Neuronal stem cell (in vitro differentiated cells): ENCODE data around the gene ADAM19.
A peak's percentile ranks its signal among the peaks of the same experiment; 100 is the strongest.

Experiments
- DNase-seq: peaks from one replicate; pipeline ENCODE4 v3.0.0-alpha.2; 2013; ENCODE audit warnings: low spot score
- H2AFZ ChIP-seq: one replicate; pipeline ENCODE4 v1.6.1; 2013; ENCODE audit warnings: mild to moderate bottlenecking, low read length, inconsistent platforms
- H2AK5ac ChIP-seq: 2 replicates; pipeline ENCODE4 v1.6.1; 2013; ENCODE audit warnings: low read depth, mild to moderate bottlenecking, inconsistent platforms, low read length, moderate library complexity, mixed read lengths
- H2BK120ac ChIP-seq: 2 replicates; pipeline ENCODE4 v1.6.1; 2013; ENCODE audit warnings: low read depth, mild to moderate bottlenecking, inconsistent platforms, low read length, moderate library complexity, mixed read lengths
- H2BK12ac ChIP-seq: one replicate; pipeline ENCODE4 v1.6.1; 2013; ENCODE audit warnings: low read length, inconsistent platforms
- H2BK15ac ChIP-seq: 2 replicates; pipeline ENCODE4 v1.6.1; 2013; ENCODE audit warnings: mild to moderate bottlenecking, low read length, inconsistent platforms, mixed read lengths
- H2BK5ac ChIP-seq: one replicate; pipeline ENCODE4 v1.6.1; 2013; ENCODE audit warnings: inconsistent platforms, mild to moderate bottlenecking, low read length, moderate library complexity
- H3K14ac ChIP-seq: one replicate; pipeline ENCODE4 v1.6.1; 2013; ENCODE audit warnings: low read length, inconsistent platforms
- H3K18ac ChIP-seq: 2 replicates; pipeline ENCODE4 v1.6.1; 2013; ENCODE audit warnings: low read length, inconsistent platforms
- H3K23ac ChIP-seq: 2 replicates; pipeline ENCODE4 v1.6.1; 2013; ENCODE audit warnings: low read depth, mild to moderate bottlenecking, mixed read lengths, low read length, inconsistent platforms; ENCODE audit not compliant: poor library complexity
- H3K27ac ChIP-seq: replicated peaks from 3 replicates; pipeline ENCODE4 v1.5.1; 2013; ENCODE audit warnings: low read length, inconsistent platforms
- H3K27me3 ChIP-seq, 3 experiments: 2 replicates each; pipeline ENCODE4 v1.6.1; 2013; ENCODE audit warnings: low read length in 3 of 3, mild to moderate bottlenecking in 2 of 3, inconsistent platforms in 1 of 3, low read depth in 1 of 3, mixed read lengths in 1 of 3, moderate library complexity in 1 of 3; ENCODE audit not compliant: control insufficient read depth in 3 of 3, insufficient read depth in 3 of 3
- H3K36me3 ChIP-seq, 2 donors: replicated peaks in 1 of 2; 2 replicates each; pipeline ENCODE4 v1.6.1; 2013; ENCODE audit warnings: low read length in 2 of 2; ENCODE audit not compliant: control insufficient read depth in 2 of 2, insufficient read depth in 2 of 2
- H3K4ac ChIP-seq: 2 replicates; pipeline ENCODE4 v1.6.1; 2013; ENCODE audit warnings: inconsistent platforms, mild to moderate bottlenecking, low read length, moderate library complexity
- H3K4me1 ChIP-seq, 2 donors: 1 replicate in 1 of 2; 2 replicates in 1 of 2; pipeline ENCODE4 v1.6.1; 2013; ENCODE audit warnings: low read length in 2 of 2, low read depth in 1 of 2; ENCODE audit not compliant: control insufficient read depth in 2 of 2, insufficient read depth in 1 of 2
- H3K4me2 ChIP-seq: one replicate; pipeline ENCODE4 v1.6.1; 2013; ENCODE audit warnings: mild to moderate bottlenecking, low read length, inconsistent platforms; ENCODE audit not compliant: insufficient read depth, poor library complexity, severe bottlenecking
- H3K4me3 ChIP-seq, 2 donors: 2 replicates each; pipeline ENCODE4 v1.5.1; 2013; ENCODE audit warnings: low read length in 2 of 2, mild to moderate bottlenecking in 2 of 2, inconsistent platforms in 1 of 2, moderate library complexity in 1 of 2
- H3K79me1 ChIP-seq: one replicate; pipeline ENCODE4 v1.6.1; 2013; ENCODE audit warnings: low read depth, mild to moderate bottlenecking, inconsistent platforms, low read length, moderate library complexity
- H3K9ac ChIP-seq: one replicate; pipeline ENCODE4 v1.6.1; 2013; ENCODE audit warnings: mild to moderate bottlenecking, low read depth, low read length, inconsistent platforms; ENCODE audit not compliant: poor library complexity
- H3K9me3 ChIP-seq, 2 donors: replicated peaks in 1 of 2; 2 replicates each; pipeline versions ENCODE3 to v1.6.1; 2013; ENCODE audit warnings: low read length in 2 of 2, mild to moderate bottlenecking in 2 of 2, inconsistent platforms in 1 of 2, low read depth in 1 of 2, mixed read lengths in 1 of 2, moderate library complexity in 1 of 2; ENCODE audit not compliant: control insufficient read depth in 2 of 2, insufficient read depth in 1 of 2
- H4K8ac ChIP-seq: one replicate; pipeline ENCODE4 v1.6.1; 2013; ENCODE audit warnings: low read depth, mild to moderate bottlenecking, inconsistent platforms, low read length, moderate library complexity
- H4K91ac ChIP-seq: one replicate; pipeline ENCODE4 v1.6.1; 2013; ENCODE audit warnings: low read length, low read depth, mild to moderate bottlenecking, inconsistent platforms; ENCODE audit not compliant: poor library complexity
- WGBS, 2 donors: extraction: QIAGEN DNeasy Blood & Tissue Kit; methylation state at CpG; one replicate each; pipeline ENCODE4 v1.1.7; 2013; ENCODE audit warnings: missing lambda C conversion rate in 2 of 2, mixed read lengths in 1 of 2; ENCODE audit not compliant: insufficient read length in 2 of 2, insufficient replicate concordance in 1 of 2; ENCODE audit errors: extremely low coverage in 2 of 2; 5-methylcytosine and 5-hydroxymethylcytosine counted together

The ADAM19 gene

GRCh38 chr5:157610990-157611389 is 35.4 kb upstream of the ADAM19 start:
- H3K4me1 ChIP-seq, result peaks cover 5 to 7% of the 10 kb centered on the region in 2 donors
- no peak for DNase-seq

GRCh38 chr5:157608972-157609565 is 33.5 kb upstream of the ADAM19 start:
- no peak overlapping the region for H2AFZ ChIP-seq

More at GRCh38 chr5:157610990-157611389, 35.4 kb upstream of the ADAM19 start:
- Histone ChIP-seq H3K4me3 (no peak overlapping the region), H3K27ac (no peak overlapping the region), H2BK12ac (no peak overlapping the region), H3K23ac (no peak overlapping the region), H2BK5ac (no peak overlapping the region), H3K18ac (no peak overlapping the region), H2BK15ac (no peak overlapping the region), H3K14ac (no peak overlapping the region), H3K79me1 (no peaks in the 10 kb centered on the region), H2AK5ac (no peak overlapping the region), H3K27me3 (peaks cover 0 to 7% (median 0%) of the 10 kb centered on the region in 3 experiments), H4K91ac (no peak overlapping the region), H2BK120ac (no peak overlapping the region), H4K8ac (no peak overlapping the region), H3K4me2 (no peak overlapping the region), H2AFZ (peak overlapping the region; percentile 15), H3K4ac (no peak overlapping the region), H3K9ac (no peak overlapping the region), H3K36me3 (no peaks in the 10 kb centered on the region), H3K9me3 (peaks cover 0 to 3% of the 10 kb centered on the region in 2 donors)
- WGBS, 2 donors, result no CpG with 5 or more reads among the region's 5 CpGs

GRCh38 chr5:157607371-157608161 is 32.0 kb upstream of the ADAM19 start:
- Histone ChIP-seq H3K4me2 (no peak overlapping the region), H3K27ac (no peak overlapping the region), H2BK15ac (no peak overlapping the region), H2BK12ac (no peak overlapping the region), H3K36me3 (no peaks in the 10 kb centered on the region), H4K8ac (no peak overlapping the region), H2BK5ac (no peak overlapping the region), H3K14ac (no peak overlapping the region), H3K18ac (no peak overlapping the region), H2AFZ (no peak overlapping the region), H3K23ac (no peak overlapping the region), H2AK5ac (no peak overlapping the region), H2BK120ac (no peak overlapping the region), H3K4me1 (peaks cover 5 to 6% of the 10 kb centered on the region in 2 donors), H3K9me3 (peaks cover 0 to 3% of the 10 kb centered on the region in 2 donors), H3K79me1 (no peaks in the 10 kb centered on the region), H3K4ac (no peak overlapping the region), H4K91ac (no peak overlapping the region), H3K4me3 (no peak overlapping the region), H3K27me3 (peaks cover 0 to 3% (median 0%) of the 10 kb centered on the region in 3 experiments), H3K9ac (no peak overlapping the region)
- DNase-seq, result no peak
- no CpG with 5 or more reads among the region's 7 CpGs for WGBS, 2 donors

More at GRCh38 chr5:157608972-157609565, 33.5 kb upstream of the ADAM19 start:
- Histone ChIP-seq H2BK120ac (no peak overlapping the region), H3K23ac (no peak overlapping the region), H3K14ac (no peak overlapping the region), H2AK5ac (no peak overlapping the region), H3K4me1 (peaks cover 5 to 7% of the 10 kb centered on the region in 2 donors), H3K36me3 (no peaks in the 10 kb centered on the region), H3K18ac (no peak overlapping the region), H4K8ac (no peak overlapping the region), H3K9ac (no peak overlapping the region), H4K91ac (no peak overlapping the region), H2BK15ac (no peak overlapping the region), H3K4me2 (no peak overlapping the region), H3K27ac (no peak overlapping the region), H3K4ac (no peak overlapping the region), H3K4me3 (no peak overlapping the region), H3K9me3 (peaks cover 0 to 3% of the 10 kb centered on the region in 2 donors), H2BK12ac (no peak overlapping the region), H3K79me1 (no peaks in the 10 kb centered on the region), H3K27me3 (peaks cover 0 to 7% (median 0%) of the 10 kb centered on the region in 3 experiments), H2BK5ac (no peak overlapping the region)
- DNase-seq, result no peak
- no CpG with 5 or more reads among the region's 8 CpGs for WGBS, 2 donors

GRCh38 chr5:157606046-157606445 is 30.5 kb upstream of the ADAM19 start:
- DNase-seq, result no peak
- no CpG with 5 or more reads among the region's 2 CpGs for WGBS, 2 donors
- H3K9me3 ChIP-seq, result peaks cover 0 to 3% of the 10 kb centered on the region in 2 donors

More at GRCh38 chr5:157606046-157606445, 30.5 kb upstream of the ADAM19 start:
- no peaks in the 10 kb centered on the region for H3K27me3 ChIP-seq
- H3K9ac ChIP-seq, result no peak overlapping the region
- H3K79me1 ChIP-seq, result no peaks in the 10 kb centered on the region
- H3K4me3 ChIP-seq, result no peak overlapping the region
- H3K23ac ChIP-seq, result no peak overlapping the region
- no peak overlapping the region for H3K4me2 ChIP-seq
- H2AFZ ChIP-seq, result no peak overlapping the region
- H4K91ac ChIP-seq, result no peak overlapping the region
- H3K36me3 ChIP-seq, result no peaks in the 10 kb centered on the region
- no peak overlapping the region for H3K27ac ChIP-seq
- H3K4ac ChIP-seq, result no peak overlapping the region
- H3K4me1 ChIP-seq, result no peaks in the 10 kb centered on the region
- H4K8ac ChIP-seq, result no peak overlapping the region
- H2BK15ac ChIP-seq, result no peak overlapping the region
- H2BK120ac ChIP-seq, result no peak overlapping the region
- no peak overlapping the region for H2AK5ac ChIP-seq
- no peak overlapping the region for H3K18ac ChIP-seq
- H3K14ac ChIP-seq, result peak overlapping the region; percentile 63
- no peak overlapping the region for H2BK5ac ChIP-seq
- H2BK12ac ChIP-seq, result no peak overlapping the region
